Breast epithelium (tissue), 3 donors: ENCODE data around the gene TEX10.

ENCODE experiments used
- CTCF ChIP-seq, 3 donors: fragments of 450-650 bp; IDR thresholded peaks; one replicate each; pipeline ENCODE4 v1.5.1; 2016 to 2017; ENCODE audit warnings: antibody characterized with exemption in 3 of 3, mild to moderate bottlenecking in 3 of 3, moderate library complexity in 3 of 3
- POLR2A ChIP-seq: fragments of 450-650 bp; IDR thresholded peaks from one replicate; pipeline ENCODE4 v1.6.1; 2016; ENCODE audit warnings: antibody characterized with exemption, mild to moderate bottlenecking, moderate library complexity
- POLR2AphosphoS5 ChIP-seq, 3 donors: sonication (generic); formaldehyde crosslinking; IDR thresholded peaks; one replicate each; pipeline ENCODE4 v1.6.1; 2017; ENCODE audit warnings: antibody characterized with exemption in 3 of 3

GRCh38 chr9:100372648-100373047 lies 19.9 kb upstream of the TEX10 start:
- TF ChIP-seq POLR2A = no peak
- no peak for TF ChIP-seq CTCF (IDR thresholded peaks at IDR 0.05)
- TF ChIP-seq POLR2AphosphoS5 (IDR thresholded peaks at IDR 0.05) = no peak
